HepG2 (cell line): ENCODE measurements around the gene PRSS23.

Source experiments
- CREM ChIP-seq, 2 experiments: sonication (generic) in 1 of 2; formaldehyde crosslinking in 1 of 2; IDR thresholded peaks; 2 replicates each; pipeline versions ENCODE4 v1.4.0 to v1.6.1; 2016 to 2020; ENCODE audit warnings: antibody characterized with exemption in 1 of 2, mild to moderate bottlenecking in 1 of 2, missing genetic modification reagents in 1 of 2
- FOXM1 ChIP-seq: sonication (generic); formaldehyde crosslinking; IDR thresholded peaks from 2 replicates; pipeline ENCODE4 v1.5.0; 2020; ENCODE audit warnings: missing genetic modification reagents
- ZFP1 ChIP-seq: IDR thresholded peaks from 2 replicates; pipeline ENCODE4 v1.6.1; 2016
- ZKSCAN8 ChIP-seq: IDR thresholded peaks from 2 replicates; pipeline ENCODE4 v1.6.1; 2016; ENCODE audit warnings: borderline replicate concordance, missing genetic modification reagents, missing compliant biosample characterization
- ZNF335 ChIP-seq: sonication (generic); formaldehyde crosslinking; IDR thresholded peaks from 2 replicates; pipeline ENCODE4 v1.4.0; 2020; ENCODE audit warnings: missing genetic modification reagents
- TF ChIP-seq, protein P1 (sequence below), 2 experiments: IDR thresholded peaks; 2 replicates each; pipeline ENCODE4 v1.6.1; 2011 to 2012; ENCODE audit warnings: low read length in 2 of 2, borderline replicate concordance in 1 of 2, low read depth in 1 of 2, mild to moderate bottlenecking in 1 of 2, moderate library complexity in 1 of 2
- TF ChIP-seq, protein P2 (sequence below): sonication (generic); formaldehyde crosslinking; IDR thresholded peaks from 2 replicates; pipeline ENCODE4 v1.5.0; 2020; ENCODE audit warnings: mild to moderate bottlenecking, missing genetic modification reagents, moderate library complexity

- no peak for TF ChIP-seq ZFP1 (CRISPR knock-in tag)
- TF ChIP-seq, protein P1, sequence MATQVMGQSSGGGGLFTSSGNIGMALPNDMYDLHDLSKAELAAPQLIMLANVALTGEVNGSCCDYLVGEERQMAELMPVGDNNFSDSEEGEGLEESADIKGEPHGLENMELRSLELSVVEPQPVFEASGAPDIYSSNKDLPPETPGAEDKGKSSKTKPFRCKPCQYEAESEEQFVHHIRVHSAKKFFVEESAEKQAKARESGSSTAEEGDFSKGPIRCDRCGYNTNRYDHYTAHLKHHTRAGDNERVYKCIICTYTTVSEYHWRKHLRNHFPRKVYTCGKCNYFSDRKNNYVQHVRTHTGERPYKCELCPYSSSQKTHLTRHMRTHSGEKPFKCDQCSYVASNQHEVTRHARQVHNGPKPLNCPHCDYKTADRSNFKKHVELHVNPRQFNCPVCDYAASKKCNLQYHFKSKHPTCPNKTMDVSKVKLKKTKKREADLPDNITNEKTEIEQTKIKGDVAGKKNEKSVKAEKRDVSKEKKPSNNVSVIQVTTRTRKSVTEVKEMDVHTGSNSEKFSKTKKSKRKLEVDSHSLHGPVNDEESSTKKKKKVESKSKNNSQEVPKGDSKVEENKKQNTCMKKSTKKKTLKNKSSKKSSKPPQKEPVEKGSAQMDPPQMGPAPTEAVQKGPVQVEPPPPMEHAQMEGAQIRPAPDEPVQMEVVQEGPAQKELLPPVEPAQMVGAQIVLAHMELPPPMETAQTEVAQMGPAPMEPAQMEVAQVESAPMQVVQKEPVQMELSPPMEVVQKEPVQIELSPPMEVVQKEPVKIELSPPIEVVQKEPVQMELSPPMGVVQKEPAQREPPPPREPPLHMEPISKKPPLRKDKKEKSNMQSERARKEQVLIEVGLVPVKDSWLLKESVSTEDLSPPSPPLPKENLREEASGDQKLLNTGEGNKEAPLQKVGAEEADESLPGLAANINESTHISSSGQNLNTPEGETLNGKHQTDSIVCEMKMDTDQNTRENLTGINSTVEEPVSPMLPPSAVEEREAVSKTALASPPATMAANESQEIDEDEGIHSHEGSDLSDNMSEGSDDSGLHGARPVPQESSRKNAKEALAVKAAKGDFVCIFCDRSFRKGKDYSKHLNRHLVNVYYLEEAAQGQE (IDR thresholded peaks at IDR 0.05; ENCODE audit: borderline replicate concordance in 1 of 2, low read depth in 1 of 2, low read length in 2 of 2), result no peak
- TF ChIP-seq, protein P2, sequence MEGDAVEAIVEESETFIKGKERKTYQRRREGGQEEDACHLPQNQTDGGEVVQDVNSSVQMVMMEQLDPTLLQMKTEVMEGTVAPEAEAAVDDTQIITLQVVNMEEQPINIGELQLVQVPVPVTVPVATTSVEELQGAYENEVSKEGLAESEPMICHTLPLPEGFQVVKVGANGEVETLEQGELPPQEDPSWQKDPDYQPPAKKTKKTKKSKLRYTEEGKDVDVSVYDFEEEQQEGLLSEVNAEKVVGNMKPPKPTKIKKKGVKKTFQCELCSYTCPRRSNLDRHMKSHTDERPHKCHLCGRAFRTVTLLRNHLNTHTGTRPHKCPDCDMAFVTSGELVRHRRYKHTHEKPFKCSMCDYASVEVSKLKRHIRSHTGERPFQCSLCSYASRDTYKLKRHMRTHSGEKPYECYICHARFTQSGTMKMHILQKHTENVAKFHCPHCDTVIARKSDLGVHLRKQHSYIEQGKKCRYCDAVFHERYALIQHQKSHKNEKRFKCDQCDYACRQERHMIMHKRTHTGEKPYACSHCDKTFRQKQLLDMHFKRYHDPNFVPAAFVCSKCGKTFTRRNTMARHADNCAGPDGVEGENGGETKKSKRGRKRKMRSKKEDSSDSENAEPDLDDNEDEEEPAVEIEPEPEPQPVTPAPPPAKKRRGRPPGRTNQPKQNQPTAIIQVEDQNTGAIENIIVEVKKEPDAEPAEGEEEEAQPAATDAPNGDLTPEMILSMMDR (CRISPR knock-in tag), result peak; percentile 72
- no peak for TF ChIP-seq ZKSCAN8
- TF ChIP-seq FOXM1 (CRISPR knock-in tag), result no peak
- no peak for TF ChIP-seq ZNF335 (CRISPR knock-in tag)
- no peak for TF ChIP-seq CREM (IDR thresholded peaks at IDR 0.05)
- TF ChIP-seq CREM (CRISPR knock-in tag; IDR thresholded peaks at IDR 0.05), result no peak
Measured at GRCh38 chr11:86818462-86819192, 18.3 kb downstream of the PRSS23 start.
